T-cell (primary cell): ENCODE data around the gene BAIAP2L2. TPM values are rescaled to one million over a fixed set of nuclear protein-coding genes. Genes with fewer than 3 reads are reported as not detected.

Experiments
- ATAC-seq, 4 experiments: fragments of 200-7000 bp in 3 of 4; fragments of 150-1000 bp in 1 of 4; cut with Tn5 transposase; replicated peaks in 1 of 4; 1 replicate in 3 of 4; 2 replicates in 1 of 4; pipeline ENCODE4 v1.10.0; 2021; ENCODE audit warnings: moderate library complexity in 3 of 4, mild to moderate bottlenecking in 2 of 4, moderate number of reproducible peaks in 1 of 4
- CTCF ChIA-PET, 2 donors: fragments of 300-600 bp; sonication (Branson Sonifier 250); formaldehyde crosslinking; loops; one replicate each; lab custom pipeline; 2022; ENCODE audit warnings: antibody characterized with exemption in 2 of 2; lab: Charles Lee
- POLR2A ChIA-PET, 2 donors: fragments of 300-600 bp; sonication (Branson Sonifier 250); formaldehyde crosslinking; loops; one replicate each; lab custom pipeline; 2022; ENCODE audit warnings: antibody characterized with exemption in 2 of 2; lab: Charles Lee
- DNase-seq, 35 experiments: peaks; one replicate each; pipeline versions ENCODE4 v3.0.0 to v3.0.0-alpha.2; 2013 to 2023
- H3K27ac ChIP-seq: one replicate; pipeline ENCODE4 v1.5.1; 2013; ENCODE audit warnings: low read length
- H3K27me3 ChIP-seq, 2 experiments: replicated peaks in 1 of 2; 1 replicate in 1 of 2; 2 replicates in 1 of 2; pipeline versions ENCODE4 v1.6.1 to v1.7.0; 2013; ENCODE audit warnings: low read length in 1 of 2, mixed read lengths in 1 of 2; ENCODE audit not compliant: control insufficient read depth in 2 of 2, insufficient read depth in 2 of 2; ENCODE audit errors: extremely low read depth in 1 of 2
- H3K36me3 ChIP-seq, 2 donors: 1 replicate in 1 of 2; 2 replicates in 1 of 2; pipeline versions ENCODE4 v1.6.1 to v1.7.0; 2013; ENCODE audit warnings: low read length in 1 of 2; ENCODE audit not compliant: control insufficient read depth in 2 of 2, insufficient read depth in 1 of 2; ENCODE audit errors: extremely low read depth in 1 of 2
- H3K4me1 ChIP-seq, 2 experiments: 1 replicate in 1 of 2; 2 replicates in 1 of 2; pipeline versions ENCODE4 v1.6.1 to v1.7.0; 2013; ENCODE audit warnings: low read length in 2 of 2, mixed read lengths in 1 of 2; ENCODE audit not compliant: insufficient read depth in 2 of 2, control insufficient read depth in 1 of 2; ENCODE audit errors: extremely low read depth in 1 of 2
- H3K4me3 ChIP-seq, 2 donors: 1 replicate in 1 of 2; 2 replicates in 1 of 2; pipeline versions ENCODE4 v1.5.1 to v1.7.0; 2013; ENCODE audit warnings: mild to moderate bottlenecking in 2 of 2, low read length in 1 of 2, moderate library complexity in 1 of 2; ENCODE audit not compliant: control insufficient read depth in 1 of 2; ENCODE audit errors: extremely low read depth in 1 of 2
- H3K9me3 ChIP-seq: 2 replicates; pipeline ENCODE4 v1.7.0; 2013
- H3K27ac Mint-ChIP-seq, 2 donors: one replicate each; pipeline ENCODE4 v1.8.0; 2020 to 2021; ENCODE audit warnings: mild to moderate bottlenecking in 2 of 2, mixed read lengths in 2 of 2
- H3K27me3 Mint-ChIP-seq, 2 donors: one replicate each; pipeline ENCODE4 v1.8.0; 2021 to 2022; ENCODE audit warnings: mixed read lengths in 2 of 2
- H3K36me3 Mint-ChIP-seq: one replicate; pipeline ENCODE4 v1.8.0; 2021; ENCODE audit warnings: mixed read lengths
- H3K4me1 Mint-ChIP-seq, 3 donors: one replicate each; pipeline ENCODE4 v1.8.0; 2020 to 2022; ENCODE audit warnings: mixed read lengths in 3 of 3, mild to moderate bottlenecking in 1 of 3
- H3K4me3 Mint-ChIP-seq, 3 donors: one replicate each; pipeline ENCODE4 v1.8.0; 2020 to 2022; ENCODE audit warnings: mild to moderate bottlenecking in 3 of 3, mixed read lengths in 3 of 3, moderate library complexity in 3 of 3
- H3K9me3 Mint-ChIP-seq, 3 donors: one replicate each; pipeline ENCODE4 v1.8.0; 2020 to 2022; ENCODE audit warnings: mixed read lengths in 3 of 3
- WGBS: methylation state at CpG from one replicate; pipeline ENCODE4 v1.1.5; 2013; ENCODE audit warnings: missing lambda C conversion rate; ENCODE audit not compliant: insufficient coverage; 5-methylcytosine and 5-hydroxymethylcytosine counted together
- total RNA-seq, 35 experiments: library from RNA in 6 of 35; stranded (reverse) in 6 of 35; fragments of 120-200 nt in 1 of 35; gene quantifications; one replicate each; pipeline versions ENCODE4 v1.2.1 to v1.2.4 and lab custom pipeline; 2013 to 2026

Gene BAIAP2L2
- total RNA-seq, 5 donors from 2014 or later (not counting 1 experiment from before 2014, with no cell fraction given) = 1.3 to 4.4 (median 3.2) TPM

DNA sequence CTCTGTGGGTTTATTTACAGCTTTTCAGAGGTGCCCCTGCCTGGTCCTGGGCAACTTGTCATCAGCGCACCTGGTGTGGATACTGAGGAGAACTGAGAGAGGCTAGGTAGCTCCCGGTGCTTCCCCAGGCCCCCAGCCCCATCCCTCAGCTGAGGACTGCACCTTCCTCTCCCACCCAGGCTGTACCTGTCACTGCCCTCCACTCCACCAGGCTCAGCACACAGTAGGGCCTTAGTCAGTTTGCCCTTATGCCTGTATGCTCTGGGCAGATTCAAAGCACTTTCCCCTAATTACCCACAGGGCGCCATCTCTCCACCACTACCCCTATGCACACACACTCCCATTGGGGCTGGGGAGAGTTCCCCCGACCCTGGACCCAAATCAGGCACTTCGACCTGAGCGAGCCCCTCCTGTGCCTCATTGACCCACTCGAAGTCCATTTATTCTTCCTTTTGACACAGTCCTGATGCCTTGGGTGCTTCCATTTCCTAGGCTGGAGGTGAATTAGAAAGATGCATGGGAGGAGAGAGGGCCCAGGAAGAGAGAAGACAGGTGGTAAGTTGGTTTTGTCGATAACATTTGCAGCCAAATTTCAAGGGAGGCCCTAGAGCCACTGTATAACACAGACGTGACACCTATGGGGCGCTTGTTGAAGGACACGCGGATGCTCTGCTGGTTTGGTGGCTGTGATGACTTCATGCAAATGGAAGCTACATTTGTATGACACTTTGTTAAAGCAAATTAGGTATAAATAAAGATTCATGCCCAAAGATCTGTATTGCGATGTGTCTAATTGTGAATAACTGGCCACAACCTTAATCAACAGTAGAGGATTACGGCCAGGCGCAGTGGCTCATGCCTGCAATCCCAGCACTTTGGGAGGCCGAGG lies 67.1 kb downstream of the BAIAP2L2 start:
- Mint-ChIP-seq H3K27ac (no peak overlapping the region), H3K27me3 (peaks cover 4 to 7% of the 10 kb centered on the region in 2 donors), H3K4me3 (no peak overlapping the region), H3K36me3 (no peaks in the 10 kb centered on the region), H3K9me3 (no peaks in the 10 kb centered on the region), H3K4me1 (no peaks in the 10 kb centered on the region)
- Histone ChIP-seq H3K27me3 (peaks cover 0 to 11% of the 10 kb centered on the region in 2 experiments), H3K4me1 (no peaks in the 10 kb centered on the region), H3K4me3 (no peak overlapping the region), H3K27ac (no peak overlapping the region), H3K9me3 (no peaks in the 10 kb centered on the region), H3K36me3 (no peaks in the 10 kb centered on the region)
- CTCF ChIA-PET = interaction anchor here in 1 of 2 donors (0.5 kb wide), 1 partner anchor 224 kb away, joined by 3 read pairs; no protein-coding TSS in a partner anchor
- WGBS = 91% methylated on average over 11 of the region's 16 CpGs
- DNase-seq (no peak), ATAC-seq (no peak)
- POLR2A ChIA-PET = no interaction called here

DNA sequence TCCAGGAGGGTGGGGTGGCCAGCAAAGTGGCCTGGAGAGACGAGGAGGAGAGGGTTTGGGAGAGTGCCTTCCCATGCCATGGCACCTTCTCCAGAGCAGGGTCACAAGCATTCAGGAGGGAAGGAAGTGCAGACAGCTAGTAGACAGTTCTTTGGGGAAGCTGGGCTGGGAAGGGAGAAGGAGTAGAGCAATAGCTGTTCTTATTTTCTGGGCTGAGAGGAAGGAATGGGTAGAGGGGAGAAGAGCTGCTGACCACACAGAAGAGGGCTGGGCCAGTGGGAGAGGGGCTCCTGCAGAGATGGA lies 68.0 kb downstream of the BAIAP2L2 start:
- no peak overlapping the region for H3K27ac ChIP-seq
- POLR2A ChIA-PET = no interaction called here
- H3K9me3 Mint-ChIP-seq = no peaks in the 10 kb centered on the region
- ATAC-seq (no peak), DNase-seq (no peak)
- H3K36me3 Mint-ChIP-seq = no peaks in the 10 kb centered on the region
- CTCF ChIA-PET = interaction anchor here in 1 of 2 donors (0.5 kb wide), 1 partner anchor 225 kb away, joined by 3 read pairs; no protein-coding TSS in a partner anchor
- no peak overlapping the region for H3K4me3 ChIP-seq
- H3K36me3 ChIP-seq = no peaks in the 10 kb centered on the region
- H3K4me3 Mint-ChIP-seq = no peak overlapping the region
- peaks cover 4 to 6% of the 10 kb centered on the region in 2 donors for H3K27me3 Mint-ChIP-seq
- H3K4me1 Mint-ChIP-seq = no peaks in the 10 kb centered on the region
- no peak overlapping the region for H3K27ac Mint-ChIP-seq
- no peaks in the 10 kb centered on the region for H3K9me3 ChIP-seq
- WGBS = 60% methylated on average over 1 of the region's 1 CpG
- peaks cover 0 to 11% of the 10 kb centered on the region in 2 experiments for H3K27me3 ChIP-seq
- no peaks in the 10 kb centered on the region for H3K4me1 ChIP-seq

DNA sequence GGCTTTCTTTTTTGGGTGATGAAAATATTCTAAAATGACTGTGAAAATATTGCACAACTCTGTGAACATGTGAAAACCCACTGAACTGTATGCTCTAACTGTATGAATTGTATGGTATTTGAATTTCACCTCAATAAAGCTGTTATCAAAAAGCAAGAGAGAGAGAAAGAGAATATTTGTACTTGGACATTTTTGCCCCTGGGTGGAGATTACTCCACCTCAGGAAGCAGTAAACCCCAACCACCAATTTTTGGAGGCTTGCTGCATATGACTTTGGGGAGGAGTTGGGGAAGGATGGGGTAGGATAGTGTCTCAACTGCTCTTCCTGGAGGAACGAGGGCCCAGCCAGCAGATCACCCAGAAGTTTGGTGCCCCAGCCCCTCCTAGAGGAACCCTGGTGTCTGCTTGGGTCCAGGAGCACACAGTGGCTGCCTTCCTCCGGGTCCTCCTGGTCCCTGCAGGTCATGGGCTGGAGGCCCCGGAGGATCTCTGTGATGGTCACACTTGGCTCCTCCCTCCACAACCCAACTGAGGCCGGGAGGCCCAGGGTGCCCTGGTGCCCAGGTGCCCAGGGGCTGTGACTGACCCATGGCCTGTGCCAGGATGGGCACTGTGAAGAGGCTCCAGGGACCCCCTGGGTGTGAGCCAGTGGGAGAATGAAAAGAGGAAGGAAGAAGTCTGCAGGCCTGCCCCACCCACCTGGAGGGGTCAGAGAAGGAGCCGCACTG lies 68.6 kb downstream of the BAIAP2L2 start:
- H3K27me3 ChIP-seq = peaks cover 0 to 11% of the 10 kb centered on the region in 2 experiments
- H3K4me3 ChIP-seq = no peak overlapping the region
- no peak overlapping the region for H3K27ac Mint-ChIP-seq
- no peak overlapping the region for H3K27ac ChIP-seq
- H3K9me3 Mint-ChIP-seq = no peaks in the 10 kb centered on the region
- H3K36me3 ChIP-seq = no peaks in the 10 kb centered on the region
- no peaks in the 10 kb centered on the region for H3K36me3 Mint-ChIP-seq
- no peak overlapping the region for H3K4me3 Mint-ChIP-seq
- H3K27me3 Mint-ChIP-seq = peaks cover under 1 to 4% of the 10 kb centered on the region in 2 donors
- no peak for DNase-seq
- no peaks in the 10 kb centered on the region for H3K9me3 ChIP-seq
- H3K4me1 ChIP-seq = no peaks in the 10 kb centered on the region
- ChIA-PET CTCF (no interaction called here), POLR2A (no interaction called here)
- ATAC-seq = no peak
- no peaks in the 10 kb centered on the region for H3K4me1 Mint-ChIP-seq
- 33% methylated on average over 3 of the region's 5 CpGs for WGBS

DNA sequence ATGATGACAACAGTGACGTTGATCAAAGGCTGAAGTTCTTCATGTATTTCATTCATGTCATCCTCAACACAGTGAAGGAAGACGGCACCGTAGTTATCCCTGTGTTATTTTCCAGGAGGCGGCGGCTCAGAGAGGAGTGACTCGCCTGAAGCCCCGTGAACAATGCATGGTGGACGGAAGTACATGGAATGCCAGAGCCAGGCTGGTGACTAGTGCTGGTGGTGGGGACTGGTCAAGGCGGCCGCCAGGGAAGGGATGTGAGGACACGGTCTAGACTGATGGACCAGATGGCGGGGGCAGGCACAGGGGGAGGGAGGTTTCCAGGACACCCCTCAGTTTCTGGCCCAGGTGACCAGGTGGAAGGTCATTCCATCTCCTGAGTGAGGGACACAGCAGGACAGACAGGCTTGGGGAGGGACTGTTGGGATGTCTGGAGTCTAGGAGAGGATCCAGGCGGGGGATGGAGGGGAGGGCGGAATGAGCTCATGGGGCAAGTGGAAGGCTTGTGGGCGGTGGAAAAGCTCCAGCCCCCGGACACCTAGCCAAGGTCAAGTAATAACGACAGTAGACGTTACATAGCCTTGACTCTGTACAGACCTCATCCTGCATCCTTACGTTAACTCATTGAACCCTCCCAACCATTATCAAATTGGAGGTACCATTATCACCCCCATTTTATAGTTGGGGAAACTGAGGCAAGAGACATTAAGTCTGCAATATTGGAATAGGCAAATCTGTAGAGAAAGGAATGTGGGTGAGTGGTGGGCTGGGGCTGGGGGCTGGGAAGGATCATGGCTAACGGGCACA lies 69.3 kb downstream of the BAIAP2L2 start:
- H3K27me3 ChIP-seq = peaks cover 0 to 8% of the 10 kb centered on the region in 2 experiments
- ChIA-PET CTCF (interaction anchor here in 1 of 2 donors (0.6 kb wide), 1 partner anchor 381 kb away, joined by 4 read pairs; no protein-coding TSS in a partner anchor), POLR2A (no interaction called here)
- ATAC-seq (no peak), DNase-seq (no peak)
- H3K9me3 ChIP-seq = no peaks in the 10 kb centered on the region
- no peak overlapping the region for H3K4me3 ChIP-seq
- Mint-ChIP-seq H3K27me3 (peaks cover 0 to 4% of the 10 kb centered on the region in 2 donors), H3K4me3 (no peak overlapping the region), H3K4me1 (no peaks in the 10 kb centered on the region), H3K9me3 (no peaks in the 10 kb centered on the region), H3K36me3 (no peaks in the 10 kb centered on the region), H3K27ac (no peak overlapping the region)
- WGBS = 95% methylated on average over 13 of the region's 20 CpGs
- no peaks in the 10 kb centered on the region for H3K4me1 ChIP-seq
- no peak overlapping the region for H3K27ac ChIP-seq
- H3K36me3 ChIP-seq = no peaks in the 10 kb centered on the region

DNA sequence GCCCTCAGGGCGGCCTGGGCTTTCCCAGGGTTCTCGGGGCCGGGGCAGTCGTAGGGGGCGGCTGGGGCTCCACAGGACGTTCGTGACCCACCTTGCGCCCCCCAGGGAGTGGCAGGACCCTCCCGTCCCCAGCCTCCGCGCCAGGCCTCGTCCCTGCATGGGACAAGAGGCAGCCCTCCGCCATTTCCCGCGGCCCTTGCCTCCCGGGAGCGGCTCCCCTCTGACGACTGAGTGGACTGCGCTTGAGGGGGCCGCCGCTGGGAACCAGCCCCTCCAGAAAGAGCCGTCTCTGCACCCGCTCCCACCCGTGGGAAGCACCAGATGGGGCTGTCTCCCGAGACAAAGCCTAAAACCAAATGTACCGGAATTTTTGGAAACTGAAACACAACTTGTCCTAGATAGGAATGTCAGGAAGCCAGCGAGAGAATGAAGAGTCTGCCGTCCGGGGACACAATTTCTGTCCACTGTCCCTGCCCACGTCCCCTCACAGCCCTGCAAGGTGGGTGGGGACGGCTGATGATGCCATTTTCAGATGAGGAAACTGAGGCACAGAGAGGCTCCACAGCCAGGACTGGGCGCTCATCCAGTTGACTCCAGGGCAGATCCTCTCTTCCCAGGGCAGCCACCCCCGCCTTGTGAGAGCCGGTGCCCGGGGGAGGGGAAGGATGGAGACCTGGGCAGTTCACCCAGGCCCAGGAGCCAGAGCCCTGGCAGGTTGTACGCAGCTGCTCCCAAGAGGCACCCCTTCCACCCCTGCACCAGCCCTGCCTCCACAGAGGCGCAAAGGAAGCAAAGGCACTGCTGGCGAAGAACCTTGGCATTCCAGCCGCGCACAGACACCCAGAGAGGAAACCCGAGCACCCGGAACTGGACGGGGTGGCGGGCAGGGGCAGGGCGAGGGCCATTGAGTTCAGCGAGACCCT lies 71.3 kb downstream of the BAIAP2L2 start:
- Histone ChIP-seq H3K4me3 (no peak overlapping the region), H3K4me1 (no peaks in the 10 kb centered on the region), H3K27me3 (peaks cover 0 to 2% of the 10 kb centered on the region in 2 experiments), H3K36me3 (no peaks in the 10 kb centered on the region), H3K9me3 (no peaks in the 10 kb centered on the region), H3K27ac (no peak overlapping the region)
- ChIA-PET POLR2A (no interaction called here), CTCF (no interaction called here)
- no peaks in the 10 kb centered on the region for H3K36me3 Mint-ChIP-seq
- H3K4me1 Mint-ChIP-seq = no peaks in the 10 kb centered on the region
- no peak for DNase-seq
- no peak for ATAC-seq
- peaks cover 0 to 4% of the 10 kb centered on the region in 2 donors for H3K27me3 Mint-ChIP-seq
- H3K4me3 Mint-ChIP-seq = no peak overlapping the region
- no peak overlapping the region for H3K27ac Mint-ChIP-seq
- WGBS = 96% methylated on average over 30 of the region's 46 CpGs
- no peaks in the 10 kb centered on the region for H3K9me3 Mint-ChIP-seq
